B cell (primary cell): ENCODE measurements around the gene RANBP3.

Source experiments
- CTCF ChIP-seq: fragments of 200-600 bp; IDR thresholded peaks from one replicate; pipeline ENCODE4 v1.8.0; 2022; ENCODE audit warnings: antibody characterized with exemption, mild to moderate bottlenecking
- EZH2 ChIP-seq: IDR thresholded peaks from 2 replicates; pipeline ENCODE4 v1.6.1; 2012; ENCODE audit warnings: borderline replicate concordance, low read depth, mild to moderate bottlenecking, moderate library complexity, low read length; ENCODE audit not compliant: insufficient read depth, poor library complexity, severe bottlenecking

- no peak for TF ChIP-seq CTCF
- TF ChIP-seq EZH2: no peak
Measured at GRCh38 chr19:5966215-5966614, 11.7 kb downstream of the RANBP3 start.
